Measurements from ENCODE around the gene F9.

- no peak for TF ChIP-seq CTCF (IDR thresholded peaks at IDR 0.05)
- TF ChIP-seq EP300 (IDR thresholded peaks at IDR 0.05): no peak
- no peak for TF ChIP-seq POLR2A (IDR thresholded peaks at IDR 0.05)
- TF ChIP-seq POLR2AphosphoS5 (IDR thresholded peaks at IDR 0.05): no peak
Measured at GRCh38 chrX:139483699-139484098, 46.8 kb upstream of the F9 start.

All from sigmoid colon (tissue), 4 donors.